Ovary (tissue), 9 donors: ENCODE results near the gene AGPAT1. TPM values are rescaled to one million over a fixed set of nuclear protein-coding genes. Genes with fewer than 3 reads are reported as not detected.

Source experiments
- DNase-seq, 5 donors: peaks; one replicate each; pipeline ENCODE4 v3.0.0-alpha.2; 2019 to 2020
- H3K27ac ChIP-seq, 2 donors: fragments of 200-600 bp; one replicate each; pipeline versions ENCODE4 v1.5.1 to v1.8.0; 2019 to 2022
- H3K27me3 ChIP-seq: fragments of 200-600 bp; one replicate; pipeline ENCODE4 v1.8.0; 2022
- H3K36me3 ChIP-seq: fragments of 200-600 bp; sonication (generic); one replicate; pipeline ENCODE4 v1.5.1; 2019
- H3K4me1 ChIP-seq: one replicate; pipeline ENCODE4 v1.8.1; 2013; ENCODE audit warnings: mild to moderate bottlenecking, moderate library complexity; ENCODE audit not compliant: insufficient read depth
- H3K4me3 ChIP-seq: fragments of 200-600 bp; sonication (generic); one replicate; pipeline ENCODE4 v1.5.1; 2017
- H3K9me3 ChIP-seq, 2 donors: fragments of 200-600 bp in 1 of 2; sonication (generic) in 1 of 2; one replicate each; pipeline versions ENCODE4 v1.5.1 to v1.8.1; 2013 to 2019; ENCODE audit warnings: mild to moderate bottlenecking in 1 of 2, moderate library complexity in 1 of 2
- EP300 ChIP-seq: sonication (generic); formaldehyde crosslinking; IDR thresholded peaks from one replicate; pipeline ENCODE4 v1.6.1; 2017; ENCODE audit warnings: antibody characterized with exemption
- POLR2A ChIP-seq: fragments of 450-650 bp; IDR thresholded peaks from one replicate; pipeline ENCODE4 v1.6.1; 2017; ENCODE audit warnings: antibody characterized with exemption, mild to moderate bottlenecking, moderate library complexity
- WGBS, 3 donors: extraction: QIAGEN DNeasy Blood & Tissue Kit in 1 of 3; methylation state at CpG; one replicate each; pipeline versions ENCODE4 v1.1.5 to v1.1.7; 2013 to 2017; 5-methylcytosine and 5-hydroxymethylcytosine counted together
- intact Hi-C, 4 donors: fragments of 100-400 bp; cut with DNase I; formaldehyde crosslinking; loops; one replicate each; pipeline versions ENCODE4 v1.11.0 to v1.15.1; 2022 to 2023
- polyA plus RNA-seq, 2 donors: library from polyadenylated mRNA; stranded (reverse); fragments of 200-250 nt in 1 of 2; fragments of 350-450 nt in 1 of 2; fragmentation: Illumina TruSeq in 1 of 2; extraction: RNeasy Lipid Tissue Mini Kit (QIAGEN cat#74804) in 1 of 2; gene quantifications; one replicate each; pipeline ENCODE4 v1.2.3, GENCODE V29; 2013 to 2014
- total RNA-seq, 7 donors: library from RNA; depleted of rRNA in 2 of 7; stranded (reverse); fragments of >200 nt in 2 of 7; fragmentation: NEBNext Ultra II Directional in 3 of 7; extraction: Animal tissue kit (Norgen Biotek cat#: 25700) in 3 of 7; gene quantifications; one replicate each; pipeline versions ENCODE4 v1.1.0 to v1.2.4, GENCODE V29; 2016 to 2023
- TF ChIP-seq, protein P1 (sequence below), 3 donors: fragments of 450-650 bp in 2 of 3; fragments of 200-600 bp in 1 of 3; IDR thresholded peaks; one replicate each; pipeline versions ENCODE4 v1.5.1 to v1.8.0; 2016 to 2022; ENCODE audit warnings: antibody characterized with exemption in 3 of 3, mild to moderate bottlenecking in 1 of 3
- donor health status: DM: no; HTN: no; CAD: no; lungs with moderate emphysema.
- donor health status: DM: no; HTN: no; CAD: no.
- donor health status: Bipolar disorder and iron deficiency.
- donor health status: DM: yes; HTN: yes; CAD: no.
- donor health status: DM: no; HTN: no; CAD: no.
- donor health status: DM: yes; HTN: yes; CAD: no.

Gene AGPAT1
- total and polyA plus RNA-seq, 9 donors, result 29.6 to 82.4 (median 60.6) TPM

DNA sequence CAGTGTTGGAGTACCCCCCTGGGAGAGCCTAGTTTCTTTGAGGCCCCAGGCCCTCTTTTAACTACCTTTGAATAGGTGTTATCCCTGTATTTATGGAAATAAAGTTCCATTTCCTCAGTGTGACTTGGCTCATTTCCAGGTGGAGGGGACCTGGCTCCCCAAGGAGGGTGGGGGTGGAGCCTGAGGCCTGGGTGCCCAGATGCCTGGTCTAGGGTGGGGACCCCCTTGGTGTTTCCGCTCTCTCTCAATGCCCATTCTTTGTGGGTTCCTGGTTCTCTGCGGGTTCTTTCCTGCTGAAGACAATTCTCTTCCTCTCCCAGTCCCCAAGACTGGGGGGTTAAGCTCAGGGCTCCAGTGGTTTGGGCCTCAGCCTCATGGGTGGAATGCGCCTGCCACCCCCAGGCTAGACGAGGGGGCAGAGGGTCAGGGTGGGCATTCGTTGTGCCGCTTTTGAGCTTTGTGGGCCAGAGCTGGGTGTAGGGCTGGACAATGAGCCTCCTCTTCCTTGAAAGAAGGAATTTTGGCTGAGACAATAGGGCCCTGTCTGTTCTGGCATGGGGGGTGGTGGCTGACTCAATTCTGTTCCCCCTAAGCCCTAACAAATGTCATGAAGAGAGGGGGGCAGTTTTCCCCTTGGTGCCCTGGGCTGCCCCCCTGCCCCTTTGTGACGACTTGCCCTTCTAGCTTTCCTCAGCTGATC is 12.2 kb downstream of the AGPAT1 start:
- intact Hi-C loops, result no loop called here
- Histone ChIP-seq H3K9me3 (no peaks in the 10 kb centered on the region), H3K27ac (no peak overlapping the region), H3K36me3 (no peaks in the 10 kb centered on the region), H3K4me3 (no peak overlapping the region), H3K4me1 (no peaks in the 10 kb centered on the region), H3K27me3 (no peaks in the 10 kb centered on the region)
- WGBS, 3 donors, result 85 to 88% (median 85%) methylated on average over 7 of the region's 7 CpGs
- TF ChIP-seq, protein P1, sequence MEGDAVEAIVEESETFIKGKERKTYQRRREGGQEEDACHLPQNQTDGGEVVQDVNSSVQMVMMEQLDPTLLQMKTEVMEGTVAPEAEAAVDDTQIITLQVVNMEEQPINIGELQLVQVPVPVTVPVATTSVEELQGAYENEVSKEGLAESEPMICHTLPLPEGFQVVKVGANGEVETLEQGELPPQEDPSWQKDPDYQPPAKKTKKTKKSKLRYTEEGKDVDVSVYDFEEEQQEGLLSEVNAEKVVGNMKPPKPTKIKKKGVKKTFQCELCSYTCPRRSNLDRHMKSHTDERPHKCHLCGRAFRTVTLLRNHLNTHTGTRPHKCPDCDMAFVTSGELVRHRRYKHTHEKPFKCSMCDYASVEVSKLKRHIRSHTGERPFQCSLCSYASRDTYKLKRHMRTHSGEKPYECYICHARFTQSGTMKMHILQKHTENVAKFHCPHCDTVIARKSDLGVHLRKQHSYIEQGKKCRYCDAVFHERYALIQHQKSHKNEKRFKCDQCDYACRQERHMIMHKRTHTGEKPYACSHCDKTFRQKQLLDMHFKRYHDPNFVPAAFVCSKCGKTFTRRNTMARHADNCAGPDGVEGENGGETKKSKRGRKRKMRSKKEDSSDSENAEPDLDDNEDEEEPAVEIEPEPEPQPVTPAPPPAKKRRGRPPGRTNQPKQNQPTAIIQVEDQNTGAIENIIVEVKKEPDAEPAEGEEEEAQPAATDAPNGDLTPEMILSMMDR (IDR thresholded peaks at IDR 0.05), result no peak
- TF ChIP-seq POLR2A (no peak), EP300 (no peak)
- no peak for DNase-seq

DNA sequence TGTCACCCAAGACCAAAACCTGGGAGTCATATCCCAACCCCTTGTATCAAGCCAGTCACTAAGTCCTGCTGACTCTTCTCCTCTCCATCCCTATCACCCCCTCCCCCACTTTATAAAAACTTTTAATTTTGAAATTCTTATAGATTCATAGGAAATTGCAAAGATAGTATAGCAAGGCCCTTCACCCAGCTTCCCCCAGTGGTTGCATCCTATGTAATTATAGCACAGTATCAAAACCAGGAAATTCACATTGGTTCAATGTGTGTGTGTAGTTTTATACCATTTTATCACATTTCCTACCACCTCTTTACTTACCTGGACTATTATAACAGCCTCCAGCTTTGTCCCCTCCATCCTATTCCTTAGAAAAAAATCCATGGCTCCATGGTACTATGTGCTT is 17.8 kb downstream of the AGPAT1 start:
- Histone ChIP-seq H3K4me3 (no peak overlapping the region), H3K27me3 (no peaks in the 10 kb centered on the region), H3K36me3 (no peaks in the 10 kb centered on the region), H3K9me3 (no peaks in the 10 kb centered on the region), H3K4me1 (peaks cover 6% of the 10 kb centered on the region), H3K27ac (no peak overlapping the region)
- intact Hi-C loops, result loop anchor here in 1 of 4 donors (10.0 kb wide), 1 partner anchor 73 kb away; no protein-coding TSS in a partner anchor
- TF ChIP-seq, protein P1 (IDR thresholded peaks at IDR 0.05), result no peak
- TF ChIP-seq POLR2A (no peak), EP300 (no peak)
- no peak for DNase-seq

DNA sequence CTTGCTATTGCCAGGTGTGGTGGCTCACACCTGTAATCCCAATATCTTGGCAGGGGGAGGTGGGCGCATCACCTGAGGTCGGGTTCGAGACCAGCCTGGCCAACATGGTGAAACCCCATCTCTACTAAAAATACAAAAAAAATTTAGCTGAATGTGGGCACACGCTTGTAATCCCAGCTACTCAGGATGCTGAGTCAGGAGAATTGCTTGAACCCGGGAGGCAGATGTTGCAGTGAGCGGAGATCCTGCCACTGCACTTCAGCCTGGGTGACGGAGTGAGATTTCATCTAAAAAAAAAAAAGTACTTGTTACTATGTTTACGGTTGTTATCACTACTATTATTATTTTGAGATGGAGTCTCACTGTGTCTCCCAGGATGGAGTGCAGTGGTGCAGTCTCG is 19.0 kb downstream of the AGPAT1 start:
- Histone ChIP-seq H3K9me3 (no peaks in the 10 kb centered on the region), H3K36me3 (no peaks in the 10 kb centered on the region), H3K4me1 (peaks cover 9% of the 10 kb centered on the region), H3K4me3 (no peak overlapping the region), H3K27ac (no peak overlapping the region), H3K27me3 (no peaks in the 10 kb centered on the region)
- WGBS, 3 donors, result 78 to 87% (median 79%) methylated on average over 9 of the region's 9 CpGs
- intact Hi-C loops, result loop anchor here in 1 of 4 donors (10.0 kb wide), 1 partner anchor 72 kb away; no protein-coding TSS in a partner anchor
- TF ChIP-seq, protein P1 (IDR thresholded peaks at IDR 0.05), result no peak
- TF ChIP-seq POLR2A (no peak), EP300 (no peak)
- DNase-seq, result no peak

DNA sequence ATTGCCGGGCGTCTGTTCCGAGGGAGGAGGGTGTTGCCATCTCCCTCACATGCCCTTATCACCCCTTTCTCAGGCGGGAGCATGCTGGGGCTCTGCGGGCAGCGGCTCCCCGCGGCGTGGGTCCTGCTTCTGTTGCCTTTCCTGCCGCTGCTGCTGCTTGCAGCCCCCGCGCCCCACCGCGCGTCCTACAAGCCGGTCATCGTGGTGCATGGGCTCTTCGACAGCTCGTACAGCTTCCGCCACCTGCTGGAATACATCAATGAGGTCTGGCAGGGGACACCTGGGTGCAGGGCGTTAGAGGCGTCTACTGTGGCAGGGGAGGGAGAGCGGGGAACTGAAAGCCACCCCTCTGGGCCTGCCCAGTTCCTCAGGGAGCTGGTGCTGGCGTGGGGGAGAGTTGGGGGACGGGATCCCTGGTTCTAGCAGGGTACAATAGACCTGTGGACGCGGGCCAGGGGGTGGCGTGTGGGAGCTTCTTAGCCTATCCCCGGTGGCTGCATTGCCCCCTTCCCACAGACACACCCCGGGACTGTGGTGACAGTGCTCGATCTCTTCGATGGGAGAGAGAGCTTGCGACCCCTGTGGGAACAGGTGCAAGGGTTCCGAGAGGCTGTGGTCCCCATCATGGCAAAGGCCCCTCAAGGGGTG is 21.2 kb downstream of the AGPAT1 start:
- Histone ChIP-seq H3K27ac (peak overlapping the region; percentile 90 to 94), H3K4me1 (peaks cover 9% of the 10 kb centered on the region), H3K27me3 (no peaks in the 10 kb centered on the region), H3K36me3 (no peaks in the 10 kb centered on the region), H3K9me3 (no peaks in the 10 kb centered on the region), H3K4me3 (peak overlapping the region; percentile 51)
- TF ChIP-seq, protein P1 (IDR thresholded peaks at IDR 0.05), result peak in 2 of 3 donors; percentile 86 to 87
- TF ChIP-seq EP300, result no peak
- TF ChIP-seq POLR2A, result no peak
- intact Hi-C loops, result loop anchor here in 3 of 4 donors (2.0 to 10.0 kb wide), 3 partner anchors 36 to 70 kb away; no protein-coding TSS in a partner anchor
- WGBS, 3 donors, result 1 to 5% (median 2%) methylated on average over 33 to 34 of the region's 34 CpGs
- peak; percentile 76 to 84 (median 82) for DNase-seq
